ENCODE data around the gene C16orf90.

The C16orf90 gene

DNA sequence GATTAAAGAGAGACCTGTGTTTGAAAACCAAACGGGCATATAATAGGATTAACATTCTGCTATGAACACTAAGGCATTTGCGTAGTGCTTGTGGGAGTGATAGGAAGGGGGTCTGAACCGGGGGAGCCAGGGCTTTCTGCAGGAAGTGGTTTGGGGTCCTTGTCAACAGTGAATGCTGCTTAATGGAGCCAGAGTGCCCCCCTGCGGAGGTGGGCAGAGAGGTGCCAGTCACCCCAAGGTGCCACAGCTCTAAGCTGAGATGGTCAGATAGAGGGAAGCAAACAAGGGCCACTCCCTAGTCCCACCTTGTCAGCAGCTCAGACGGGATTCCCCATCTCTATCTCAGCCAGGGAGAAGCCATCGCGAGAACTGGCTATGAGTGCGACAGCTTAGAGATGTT is 34.1 kb downstream of the C16orf90 start:
- DNase-seq, result no peak

DNA sequence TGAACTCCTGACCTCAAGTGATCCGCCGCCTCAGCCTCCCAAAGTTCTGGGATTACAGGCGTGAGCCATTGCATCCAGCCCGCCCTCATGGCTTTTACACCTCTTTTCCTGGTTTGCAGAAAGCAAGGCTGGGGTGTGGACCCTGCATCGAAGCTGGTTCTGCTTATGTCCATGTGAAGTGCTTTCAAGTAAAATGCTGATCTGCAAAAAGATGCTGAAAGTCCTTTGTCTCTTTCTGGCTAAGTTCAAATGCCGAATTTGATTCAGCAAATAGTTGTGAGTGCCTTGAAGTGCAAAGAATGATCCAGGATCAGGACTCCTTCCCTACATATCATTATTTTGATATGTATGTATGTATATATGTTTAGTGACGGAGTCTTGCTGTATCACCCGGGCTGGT is 34.7 kb downstream of the C16orf90 start:
- DNase-seq, result no peak

- no peak for DNase-seq
Measured at GRCh38 chr16:3460121-3460520, 35.2 kb downstream of the C16orf90 start.

DNA sequence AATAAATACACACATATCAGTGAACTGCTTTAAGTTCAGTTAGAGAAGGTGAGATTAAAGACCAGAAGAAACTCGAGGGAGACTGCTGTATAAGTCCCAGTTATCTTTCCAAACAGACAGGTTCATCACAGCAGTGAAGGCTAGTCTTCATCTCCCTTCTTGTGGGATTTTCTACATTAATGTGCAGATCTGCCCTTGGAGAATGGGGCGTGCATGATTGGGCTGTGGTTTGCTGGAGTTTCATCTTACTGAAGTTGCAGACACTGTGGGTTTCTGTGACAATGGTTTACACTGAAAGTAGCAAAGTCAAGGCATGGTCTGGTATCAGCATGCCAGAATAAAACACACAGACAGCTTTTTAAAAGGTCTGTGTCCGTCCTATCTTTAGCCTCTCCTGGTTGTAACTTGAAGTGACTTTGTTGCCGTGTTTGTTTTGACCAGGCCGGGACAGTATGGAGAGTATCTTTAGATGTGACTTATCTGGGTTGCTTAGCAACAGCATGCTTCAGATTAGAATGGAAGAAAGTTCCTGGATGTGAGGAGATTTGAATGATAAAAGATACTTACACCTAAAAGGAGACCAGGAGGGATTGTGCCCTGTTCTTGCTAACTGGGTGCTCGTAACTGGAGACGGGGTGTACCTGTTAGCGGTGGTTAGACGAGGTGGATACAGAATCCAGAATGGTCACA is 35.7 kb downstream of the C16orf90 start:
- DNase-seq, result no peak

DNA sequence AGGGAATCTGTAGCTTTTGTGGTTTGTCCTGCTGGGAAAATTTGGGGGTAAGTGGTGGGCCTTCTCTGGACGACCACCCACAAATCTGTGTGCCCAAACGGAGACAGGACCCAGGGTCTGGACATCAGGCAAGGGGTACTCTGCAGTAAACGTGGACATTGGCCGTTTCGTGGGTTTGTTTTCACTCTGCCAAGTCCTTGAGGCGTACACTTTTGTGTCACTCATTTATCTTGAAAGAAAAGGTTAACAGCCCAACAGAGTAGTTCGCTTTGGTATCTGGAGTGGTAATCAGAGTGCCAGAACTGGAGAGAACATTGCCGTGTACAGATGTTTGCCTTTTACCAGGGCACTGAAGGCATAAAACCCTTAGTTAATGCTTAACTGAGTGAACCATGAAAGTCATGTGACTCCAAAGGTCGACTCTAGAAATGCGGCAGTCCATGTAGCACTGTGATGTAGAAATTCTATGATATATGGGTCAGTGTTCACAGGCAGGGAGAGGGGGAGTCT is 36.4 kb downstream of the C16orf90 start:
- DNase-seq, result no peak

DNA sequence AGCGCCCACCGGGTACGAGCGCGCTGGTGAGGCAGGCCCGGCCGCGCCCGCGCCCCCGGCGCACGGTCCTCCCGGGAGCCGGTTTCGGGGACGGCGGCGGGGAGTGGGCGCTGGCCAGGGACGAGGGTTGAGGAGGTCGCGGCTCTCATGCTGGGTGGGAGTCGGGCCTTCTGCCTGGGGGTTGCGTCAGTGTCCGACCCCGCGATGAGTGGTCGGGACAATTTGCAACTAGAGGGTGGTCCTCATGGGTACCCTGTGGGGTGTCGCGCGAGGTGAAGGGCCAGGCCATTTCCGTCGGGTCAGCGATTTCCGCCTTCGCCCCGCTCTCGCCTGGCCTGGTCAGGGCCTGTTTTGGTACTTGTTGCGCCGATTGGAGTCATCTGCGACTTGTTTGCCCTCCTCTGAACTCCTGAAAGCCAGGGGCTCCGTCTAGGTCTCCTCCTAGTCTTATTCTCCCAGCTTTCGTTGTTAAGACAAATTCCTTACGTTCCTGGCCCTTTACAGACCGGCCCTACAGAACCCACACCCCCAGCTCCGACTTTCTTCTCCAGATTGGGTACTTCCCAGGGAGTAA is 36.9 kb downstream of the C16orf90 start:
- DNase-seq, result peak; percentile 74

DNA sequence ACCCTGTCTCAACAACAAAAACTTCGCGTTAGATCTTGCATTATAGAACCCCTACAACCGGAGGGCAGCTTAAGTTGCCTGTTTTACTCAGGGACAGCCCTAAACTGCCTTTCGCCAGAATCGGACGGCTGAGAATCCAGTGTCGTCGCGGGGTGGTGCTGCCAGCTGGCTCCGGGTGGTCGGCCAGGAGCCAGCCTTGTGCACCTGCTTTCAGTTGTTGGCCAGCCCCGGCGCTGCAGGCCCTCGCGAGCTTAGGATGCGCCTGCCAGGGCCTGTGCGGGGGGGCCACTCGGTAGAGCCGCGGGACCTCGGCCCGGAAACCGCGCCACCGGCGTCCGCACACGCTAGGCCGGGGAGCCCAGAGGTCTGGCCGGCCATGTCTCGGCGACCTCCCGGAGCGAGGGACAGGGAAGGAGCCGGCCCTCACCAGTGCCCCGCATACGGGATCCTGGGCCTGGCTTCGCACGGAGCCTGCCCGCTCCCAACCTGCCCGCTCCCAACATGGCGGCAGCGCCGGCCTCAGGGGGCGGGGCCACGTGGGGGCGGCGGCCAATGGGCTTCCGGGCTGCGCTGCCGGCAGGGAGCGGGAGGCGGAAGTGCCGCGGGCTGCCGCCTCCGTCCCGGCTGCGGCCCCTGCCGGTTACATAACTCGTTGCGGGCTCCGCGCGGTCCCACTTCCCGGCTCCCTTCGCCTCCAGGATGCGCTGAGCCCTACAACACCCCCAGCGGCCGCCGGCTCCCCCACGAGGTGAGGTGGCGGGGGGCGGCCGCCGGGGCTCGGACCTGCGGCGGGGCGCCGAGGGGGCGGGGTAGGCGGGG is 37.6 kb downstream of the C16orf90 start:
- peak; percentile 93 for DNase-seq

DNA sequence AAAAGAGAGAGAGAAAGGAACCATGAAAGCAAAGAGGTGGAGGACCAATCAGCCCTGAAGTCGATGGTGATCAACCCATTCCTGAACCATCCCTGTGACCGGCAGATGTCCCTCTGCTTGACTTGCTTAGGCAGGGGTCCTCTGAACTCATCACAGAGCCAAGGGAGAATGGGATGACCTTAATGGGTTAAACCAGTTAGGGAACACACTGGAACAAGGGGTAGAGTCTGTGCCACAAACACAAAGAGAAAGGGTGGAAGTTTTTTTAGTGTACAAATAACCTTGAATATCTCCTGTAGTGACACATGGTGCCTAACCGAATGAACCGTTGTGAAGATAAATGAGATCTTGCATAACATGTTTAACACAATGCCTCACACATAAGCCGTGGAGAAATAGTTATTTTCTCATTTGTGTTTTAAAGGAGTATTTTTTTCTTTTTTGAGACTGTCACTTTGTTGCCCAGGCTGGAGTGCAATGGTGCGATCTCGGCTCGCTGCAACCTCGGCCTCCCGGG is 40.6 kb downstream of the C16orf90 start:
- no peak for DNase-seq

GRCh38 chr16:3454093-3454492 is 41.2 kb downstream of the C16orf90 start:
- peak; percentile 93 for DNase-seq

GRCh38 chr16:3444032-3444388 is 51.3 kb downstream of the C16orf90 start:
- peak; percentile 65 for DNase-seq
